ENCODE results near the gene WFDC9. TPM values are rescaled to one million over a fixed set of nuclear protein-coding genes. Genes with fewer than 3 reads are reported as not detected.

The WFDC9 gene
- total and polyA plus RNA-seq, 2 donors (not counting 3 experiments of a cell fraction or from before 2014, with no cell fraction given), result not detected

- POLR2A ChIA-PET, result no interaction called here
- BruUV-seq (replicated peaks), result no TSS peak
- Histone ChIP-seq H3K4me3 (replicated peaks in 1 of 3; ENCODE audit: insufficient read depth in 1 of 3, low read depth in 1 of 3, low read length in 3 of 3) (no peak overlapping the region), H3K4me1 (ENCODE audit: control insufficient read depth, extremely low read depth, insufficient read depth, low read length) (no peaks in the 10 kb centered on the region), H3K36me3 (ENCODE audit: control insufficient read depth in 2 of 2, extremely low read depth in 1 of 2, insufficient read depth in 2 of 2, low read length in 2 of 2) (no peaks in the 10 kb centered on the region), H2AFZ (ENCODE audit: low read depth, low read length) (no peak overlapping the region), H4K20me1 (replicated peaks; ENCODE audit: control insufficient read depth, extremely low read depth, insufficient read depth, low read length) (no peaks in the 10 kb centered on the region), H3K9me1 (replicated peaks; ENCODE audit: control insufficient read depth, extremely low read depth, insufficient read depth, low read length) (no peaks in the 10 kb centered on the region), H3K79me2 (ENCODE audit: control insufficient read depth, insufficient read depth, low read length) (no peaks in the 10 kb centered on the region), H3K27me3 (ENCODE audit: control insufficient read depth in 2 of 2, insufficient read depth in 2 of 2, low read length in 2 of 2) (no peaks in the 10 kb centered on the region), H3K9ac (replicated peaks; ENCODE audit: extremely low read depth, insufficient read depth, low read length) (no peak overlapping the region), H3K27ac (ENCODE audit: insufficient read depth, low read depth, low read length) (no peak overlapping the region), H3K9me3 (replicated peaks; ENCODE audit: control insufficient read depth, insufficient read depth, low read length) (no peaks in the 10 kb centered on the region), H3K4me2 (ENCODE audit: insufficient read depth, low read length) (no peak overlapping the region)
- CTCF ChIA-PET, result no interaction called here
- intact Hi-C loops (cut with micrococcal nuclease) (loop anchor here (10.0 kb wide), 1 partner anchor 153 kb away; no protein-coding TSS in a partner anchor), dilution Hi-C loops (cut with MboI; ENCODE audit: extremely low pct_ligation_motif_present, low sequenced_read_pairs) (no loop called here)
- FAIRE-seq (no peak), DNase-seq (ENCODE audit: low read depth, low spot score) (no peak)
- no peak for TF ChIP-seq EZH2 (IDR thresholded peaks at IDR 0.05; ENCODE audit: borderline replicate concordance, low read depth, low read length, severe bottlenecking)
- TF ChIP-seq JUN (IDR thresholded peaks at IDR 0.05; ENCODE audit: borderline replicate concordance, insufficient read depth, insufficient read length, low read depth), result no peak
- TF ChIP-seq POLR2AphosphoS5 (IDR thresholded peaks at IDR 0.05; ENCODE audit: insufficient read depth, low read depth, low read length), result no peak
- TF ChIP-seq, protein P1, sequence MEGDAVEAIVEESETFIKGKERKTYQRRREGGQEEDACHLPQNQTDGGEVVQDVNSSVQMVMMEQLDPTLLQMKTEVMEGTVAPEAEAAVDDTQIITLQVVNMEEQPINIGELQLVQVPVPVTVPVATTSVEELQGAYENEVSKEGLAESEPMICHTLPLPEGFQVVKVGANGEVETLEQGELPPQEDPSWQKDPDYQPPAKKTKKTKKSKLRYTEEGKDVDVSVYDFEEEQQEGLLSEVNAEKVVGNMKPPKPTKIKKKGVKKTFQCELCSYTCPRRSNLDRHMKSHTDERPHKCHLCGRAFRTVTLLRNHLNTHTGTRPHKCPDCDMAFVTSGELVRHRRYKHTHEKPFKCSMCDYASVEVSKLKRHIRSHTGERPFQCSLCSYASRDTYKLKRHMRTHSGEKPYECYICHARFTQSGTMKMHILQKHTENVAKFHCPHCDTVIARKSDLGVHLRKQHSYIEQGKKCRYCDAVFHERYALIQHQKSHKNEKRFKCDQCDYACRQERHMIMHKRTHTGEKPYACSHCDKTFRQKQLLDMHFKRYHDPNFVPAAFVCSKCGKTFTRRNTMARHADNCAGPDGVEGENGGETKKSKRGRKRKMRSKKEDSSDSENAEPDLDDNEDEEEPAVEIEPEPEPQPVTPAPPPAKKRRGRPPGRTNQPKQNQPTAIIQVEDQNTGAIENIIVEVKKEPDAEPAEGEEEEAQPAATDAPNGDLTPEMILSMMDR (IDR thresholded peaks at IDR 0.05; ENCODE audit: extremely low read depth in 1 of 2, insufficient read depth in 1 of 2, low read depth in 1 of 2, low read length in 2 of 2), result no peak
These were observed 9.5 kb downstream of the WFDC9 start for GRCh38 chr20:45621593-45621992.

GRCh38 chr20:45617591-45617990 lies 13.5 kb downstream of the WFDC9 start:
- dilution Hi-C loops (cut with MboI; ENCODE audit: extremely low pct_ligation_motif_present, low sequenced_read_pairs), result no loop called here
- POLR2A ChIA-PET, result no interaction called here
- TF ChIP-seq GATA2 (IDR thresholded peaks at IDR 0.05; ENCODE audit: insufficient read depth, insufficient read length, low read depth, low read length) (no peak), MYC (IDR thresholded peaks at IDR 0.05; ENCODE audit: low read depth, low read length) (no peak), POLR2A (IDR thresholded peaks at IDR 0.05; ENCODE audit: low read depth, low read length) (no peak), POLR2AphosphoS5 (IDR thresholded peaks at IDR 0.05; ENCODE audit: insufficient read depth, low read depth, low read length) (no peak), EZH2 (IDR thresholded peaks at IDR 0.05; ENCODE audit: borderline replicate concordance, low read depth, low read length, severe bottlenecking) (no peak), JUN (IDR thresholded peaks at IDR 0.05; ENCODE audit: borderline replicate concordance, insufficient read depth, insufficient read length, low read depth) (no peak), MAX (IDR thresholded peaks at IDR 0.05; ENCODE audit: insufficient read depth, insufficient read length) (no peak), FOS (IDR thresholded peaks at IDR 0.05; ENCODE audit: borderline replicate concordance, insufficient read depth, low read length) (no peak)
- TF ChIP-seq, protein P1 (IDR thresholded peaks at IDR 0.05; ENCODE audit: extremely low read depth in 1 of 2, insufficient read depth in 1 of 2, low read depth in 1 of 2, low read length in 2 of 2), result no peak
- no peak for DNase-seq (ENCODE audit: low read depth, low spot score)
- Histone ChIP-seq H3K4me1 (ENCODE audit: control insufficient read depth, extremely low read depth, insufficient read depth, low read length) (no peaks in the 10 kb centered on the region), H3K9me1 (replicated peaks; ENCODE audit: control insufficient read depth, extremely low read depth, insufficient read depth, low read length) (no peaks in the 10 kb centered on the region), H3K79me2 (ENCODE audit: control insufficient read depth, insufficient read depth, low read length) (no peaks in the 10 kb centered on the region), H3K4me3 (replicated peaks in 1 of 3; ENCODE audit: insufficient read depth in 1 of 3, low read depth in 1 of 3, low read length in 3 of 3) (no peak overlapping the region), H3K9me3 (replicated peaks; ENCODE audit: control insufficient read depth, insufficient read depth, low read length) (no peaks in the 10 kb centered on the region), H3K4me2 (ENCODE audit: insufficient read depth, low read length) (no peak overlapping the region), H3K27ac (ENCODE audit: insufficient read depth, low read depth, low read length) (no peak overlapping the region), H3K36me3 (ENCODE audit: control insufficient read depth in 2 of 2, extremely low read depth in 1 of 2, insufficient read depth in 2 of 2, low read length in 2 of 2) (no peaks in the 10 kb centered on the region), H3K27me3 (ENCODE audit: control insufficient read depth in 2 of 2, insufficient read depth in 2 of 2, low read length in 2 of 2) (no peaks in the 10 kb centered on the region), H2AFZ (ENCODE audit: low read depth, low read length) (no peak overlapping the region), H4K20me1 (replicated peaks; ENCODE audit: control insufficient read depth, extremely low read depth, insufficient read depth, low read length) (no peaks in the 10 kb centered on the region), H3K9ac (replicated peaks; ENCODE audit: extremely low read depth, insufficient read depth, low read length) (no peak overlapping the region)
- FAIRE-seq, result no peak
- BruUV-seq (replicated peaks), result no TSS peak
- CTCF ChIA-PET, result interaction anchor here (3.9 kb wide), 1 partner anchor 11 kb away, joined by 21 read pairs; the partner anchor contains the start of gene WFDC10A
- intact Hi-C loops (cut with micrococcal nuclease), result no loop called here

Measured in endothelial cell of umbilical vein (primary cell).